Stimulated activated naive CD8-positive, alpha-beta T cell treated with anti-CD3 and anti-CD28 coated beads, Interleukin-15, amount 100 ng/mL, for 72 hours (primary cell): Measurements from ENCODE around the gene CHRNE.
A peak's percentile ranks its signal among the peaks of the same experiment; 100 is the strongest.
"Not testable (repeated sequence)": the region's sequence is repeated elsewhere in the genome, so short reads cannot be mapped to it uniquely, and the experiment has no call there.

Source experiments
- ATAC-seq: fragments of 150-1000 bp; cut with Tn5 transposase; 2 replicates; pipeline ENCODE4 v1.10.0; 2021; ENCODE audit warnings: mild to moderate bottlenecking, moderate library complexity
- DNase-seq, 2 donors: peaks; one replicate each; pipeline ENCODE4 v3.0.0; 2021 to 2022
- H3K27ac Mint-ChIP-seq, 2 donors: one replicate each; pipeline ENCODE4 v1.8.0; 2022; ENCODE audit warnings: mild to moderate bottlenecking in 2 of 2, mixed read lengths in 2 of 2, moderate library complexity in 2 of 2
- H3K27me3 Mint-ChIP-seq: one replicate; pipeline ENCODE4 v1.8.0; 2022; ENCODE audit warnings: mixed read lengths
- H3K4me1 Mint-ChIP-seq: one replicate; pipeline ENCODE4 v1.8.0; 2022; ENCODE audit warnings: mild to moderate bottlenecking, mixed read lengths
- H3K4me3 Mint-ChIP-seq, 2 donors: one replicate each; pipeline ENCODE4 v1.8.0; 2022; ENCODE audit warnings: mild to moderate bottlenecking in 2 of 2, mixed read lengths in 2 of 2, moderate library complexity in 1 of 2
- H3K9me3 Mint-ChIP-seq, 2 donors: one replicate each; pipeline ENCODE4 v1.8.0; 2022; ENCODE audit warnings: mixed read lengths in 2 of 2

CHRNE gene

GRCh38 chr17:4891411-4892410 lies 11.2 kb downstream of the CHRNE start:
- Mint-ChIP-seq H3K4me3 (no peak overlapping the region), H3K9me3 (no peaks in the 10 kb centered on the region), H3K4me1 (no peaks in the 10 kb centered on the region), H3K27ac (no peak overlapping the region), H3K27me3 (no peaks in the 10 kb centered on the region)
- DNase-seq = no peak
- ATAC-seq = no peak

DNA sequence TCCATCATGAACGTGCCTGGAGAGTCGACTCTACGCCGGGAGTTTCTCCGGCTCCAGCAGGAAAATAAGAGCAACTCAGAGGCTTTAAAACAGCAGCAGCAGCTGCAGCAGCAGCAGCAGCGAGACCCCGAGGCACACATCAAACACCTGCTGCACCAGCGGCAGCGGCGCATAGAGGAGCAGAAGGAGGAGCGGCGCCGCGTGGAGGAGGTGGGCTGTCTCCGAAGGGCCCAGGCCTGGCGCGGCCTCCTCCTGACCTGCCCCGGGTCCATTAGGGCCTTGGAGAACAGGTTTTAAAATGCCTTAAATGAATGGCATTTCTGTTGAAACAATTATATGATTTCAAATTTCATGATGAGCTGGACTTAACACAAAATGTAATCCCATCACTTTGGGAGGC lies 15.3 kb downstream of the CHRNE start:
- Mint-ChIP-seq H3K4me3 (no peak overlapping the region), H3K27me3 (no peaks in the 10 kb centered on the region), H3K9me3 (no peaks in the 10 kb centered on the region), H3K4me1 (no peaks in the 10 kb centered on the region), H3K27ac (no peak overlapping the region)
- DNase-seq (no peak), ATAC-seq (no peak)

DNA sequence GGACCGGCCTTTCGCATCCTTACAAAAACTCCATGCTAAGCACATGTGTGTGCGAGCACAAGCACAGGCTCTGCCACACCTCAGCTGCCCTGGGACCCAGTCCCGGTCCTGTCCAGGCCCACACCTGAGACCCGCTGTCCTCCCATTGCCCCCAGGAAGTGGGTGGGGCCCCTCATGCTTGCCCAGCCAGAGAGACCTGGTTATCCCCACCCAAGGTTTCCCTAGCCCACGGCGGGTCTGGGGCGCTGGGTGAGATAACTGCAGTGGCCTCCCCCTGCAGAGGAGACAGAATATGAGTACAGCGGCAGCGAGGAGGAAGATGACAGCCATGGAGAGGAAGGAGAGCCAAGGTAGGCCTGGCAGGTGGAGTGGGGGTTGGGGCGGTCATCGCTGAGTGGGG lies 16.1 kb downstream of the CHRNE start:
- Mint-ChIP-seq H3K27me3 (no peaks in the 10 kb centered on the region), H3K4me3 (no peak overlapping the region), H3K9me3 (no peaks in the 10 kb centered on the region), H3K27ac (peak overlapping the region in 1 of 2 donors; percentile 56), H3K4me1 (no peaks in the 10 kb centered on the region)
- DNase-seq (no peak), ATAC-seq (no peak)

DNA sequence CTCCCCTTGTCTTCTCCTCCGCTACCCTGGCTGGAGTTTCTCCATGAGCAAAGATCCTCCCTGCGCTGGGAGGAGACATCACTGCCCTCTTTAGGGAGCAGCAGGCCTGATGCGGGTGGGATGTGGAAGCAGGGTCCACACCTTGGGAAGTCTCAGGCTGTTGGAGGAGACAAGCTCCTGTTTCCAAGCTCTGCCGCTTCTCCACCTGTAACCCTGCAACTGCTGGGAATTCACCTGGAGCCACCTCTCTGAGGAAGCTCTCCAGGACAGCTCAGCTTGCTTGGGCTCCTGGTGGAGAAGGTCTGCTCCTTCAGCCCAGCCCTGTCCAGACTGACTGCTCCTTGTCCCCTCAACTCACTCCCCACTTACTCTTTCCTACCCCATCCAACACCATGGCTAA lies 18.4 kb downstream of the CHRNE start:
- no peak for ATAC-seq
- DNase-seq = no peak
- Mint-ChIP-seq H3K9me3 (no peaks in the 10 kb centered on the region), H3K27ac (peak overlapping the region in 1 of 2 donors; percentile 6), H3K4me1 (no peaks in the 10 kb centered on the region), H3K27me3 (no peaks in the 10 kb centered on the region), H3K4me3 (no peak overlapping the region)

DNA sequence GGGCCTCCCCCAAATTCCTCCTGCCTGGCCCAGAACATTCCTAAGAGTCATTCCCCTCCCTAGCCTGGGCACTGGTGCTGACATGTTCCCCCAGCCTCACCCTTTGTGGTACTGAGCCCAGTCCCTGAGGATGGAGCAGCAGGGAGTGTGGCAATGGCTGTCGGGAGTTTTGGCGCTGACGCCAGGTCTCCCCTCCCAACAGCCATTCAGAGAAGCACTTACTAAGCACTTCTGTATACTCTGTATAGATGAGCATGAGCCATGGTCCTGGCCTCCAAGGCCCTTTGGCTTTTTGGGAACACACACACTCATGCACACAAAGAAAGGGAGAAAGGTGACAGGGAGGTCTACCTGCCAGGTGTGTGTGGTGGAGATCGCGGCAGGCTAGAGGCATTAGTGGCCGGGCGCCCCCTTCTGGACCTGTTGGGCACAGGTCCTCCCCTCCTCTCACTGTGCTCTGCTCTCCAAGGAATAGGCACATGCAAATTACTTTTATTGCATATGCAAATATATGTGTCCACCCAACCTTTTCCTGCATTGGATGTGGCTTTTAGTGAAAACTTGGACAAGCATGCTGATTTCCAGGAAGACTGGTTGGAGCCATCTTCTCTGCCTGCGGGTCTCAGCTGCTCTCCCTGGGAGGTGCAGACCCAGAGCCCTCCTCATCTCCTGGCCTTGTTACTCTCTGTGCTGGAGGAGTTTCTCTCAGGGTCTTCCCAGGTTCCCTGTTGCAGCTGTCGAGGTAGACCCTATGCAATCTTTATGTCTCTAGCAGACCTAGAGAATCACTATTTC lies 20.9 kb downstream of the CHRNE start:
- no peak overlapping the region for H3K27ac Mint-ChIP-seq
- no peak overlapping the region for H3K4me3 Mint-ChIP-seq
- H3K9me3 Mint-ChIP-seq = no peaks in the 10 kb centered on the region
- ATAC-seq (peak; percentile 84), DNase-seq (peak; percentile 61 to 62)
- no peaks in the 10 kb centered on the region for H3K27me3 Mint-ChIP-seq
- H3K4me1 Mint-ChIP-seq = no peaks in the 10 kb centered on the region

DNA sequence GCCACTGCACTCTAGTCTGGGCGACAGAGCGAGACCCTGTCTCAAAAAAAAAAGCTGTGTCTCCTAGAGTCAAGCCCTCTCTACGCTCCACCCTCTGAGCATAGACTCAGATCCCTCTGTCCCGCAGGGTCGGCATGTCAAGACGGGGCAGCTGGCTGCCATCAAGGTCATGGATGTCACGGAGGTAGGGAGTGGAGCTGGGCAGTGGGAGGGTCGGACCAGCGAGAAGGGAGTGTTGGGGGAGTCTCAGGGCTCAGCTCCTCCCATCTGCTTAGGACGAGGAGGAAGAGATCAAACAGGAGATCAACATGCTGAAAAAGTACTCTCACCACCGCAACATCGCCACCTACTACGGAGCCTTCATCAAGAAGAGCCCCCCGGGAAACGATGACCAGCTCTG lies 22.0 kb downstream of the CHRNE start:
- ATAC-seq (no peak), DNase-seq (no peak)
- Mint-ChIP-seq H3K27me3 (no peaks in the 10 kb centered on the region), H3K9me3 (no peaks in the 10 kb centered on the region), H3K27ac (no peak overlapping the region), H3K4me1 (no peaks in the 10 kb centered on the region), H3K4me3 (no peak overlapping the region)

- Mint-ChIP-seq H3K27ac (peak overlapping the region in 1 of 2 donors; percentile 64), H3K9me3 (no peaks in the 10 kb centered on the region), H3K4me1 (no peaks in the 10 kb centered on the region)
Observed at GRCh38 chr17:4879601-4880000, 23.3 kb downstream of the CHRNE start.

DNA sequence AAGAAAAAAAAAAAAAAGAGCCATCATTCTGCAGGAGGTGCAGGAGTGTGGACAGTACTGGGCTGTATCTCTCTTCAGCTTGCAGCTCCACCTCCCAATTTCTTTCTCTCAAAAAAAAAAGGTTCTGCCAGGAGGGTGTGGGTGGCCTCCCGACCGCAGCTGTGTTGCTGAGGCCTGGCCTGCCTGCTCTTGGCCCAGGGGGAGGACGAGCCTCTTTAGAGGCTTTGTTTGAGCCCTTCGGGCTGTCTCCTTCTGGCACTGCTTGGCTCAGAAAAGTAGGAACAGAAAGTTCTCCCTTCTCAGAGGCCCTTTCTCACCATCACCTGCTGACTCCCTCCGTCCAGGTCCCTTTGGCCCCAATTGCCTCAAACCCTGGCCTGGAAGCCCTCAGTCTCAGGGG lies 25.8 kb downstream of the CHRNE start:
- Mint-ChIP-seq H3K4me3 (no peak overlapping the region), H3K9me3 (no peaks in the 10 kb centered on the region), H3K27ac (no peak overlapping the region), H3K27me3 (no peaks in the 10 kb centered on the region), H3K4me1 (no peaks in the 10 kb centered on the region)
- ATAC-seq (no peak), DNase-seq (no peak)

More at GRCh38 chr17:4879601-4880000, 23.3 kb downstream of the CHRNE start:
- ATAC-seq (no peak), DNase-seq (no peak)
- no peaks in the 10 kb centered on the region for H3K27me3 Mint-ChIP-seq
- no peak overlapping the region for H3K4me3 Mint-ChIP-seq

- no peaks in the 10 kb centered on the region for H3K9me3 Mint-ChIP-seq
- no peaks in the 10 kb centered on the region for H3K27me3 Mint-ChIP-seq
- H3K27ac Mint-ChIP-seq = no peak overlapping the region
- DNase-seq = no peak
- no peaks in the 10 kb centered on the region for H3K4me1 Mint-ChIP-seq
- no peak for ATAC-seq
- H3K4me3 Mint-ChIP-seq = no peak overlapping the region
Observed at GRCh38 chr17:4872786-4873185, 30.1 kb downstream of the CHRNE start.

DNA sequence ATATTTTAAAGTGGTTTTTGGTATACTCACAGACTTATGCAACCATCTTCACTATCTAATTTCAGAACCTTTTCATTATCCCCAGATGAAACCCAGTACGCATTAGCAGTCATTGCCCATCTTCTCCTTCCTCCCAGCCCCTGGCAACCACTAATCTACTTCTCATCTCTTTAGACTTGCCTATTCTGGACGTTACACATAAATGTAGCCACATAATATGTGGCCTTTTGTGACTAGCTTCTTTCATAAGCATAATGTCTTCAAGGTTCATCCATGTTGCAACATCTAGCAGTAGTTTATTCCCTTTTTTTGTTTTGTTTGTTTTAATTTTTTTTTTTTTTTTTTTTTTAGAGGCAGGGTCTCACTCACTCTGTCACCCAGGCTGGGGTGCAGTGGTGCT lies 32.0 kb downstream of the CHRNE start:
- no peaks in the 10 kb centered on the region for H3K4me1 Mint-ChIP-seq
- no peaks in the 10 kb centered on the region for H3K27me3 Mint-ChIP-seq
- no peaks in the 10 kb centered on the region for H3K9me3 Mint-ChIP-seq
- no peak overlapping the region for H3K4me3 Mint-ChIP-seq
- no peak for ATAC-seq
- H3K27ac Mint-ChIP-seq = no peak overlapping the region
- no peak for DNase-seq

- H3K27ac Mint-ChIP-seq = not testable (repeated sequence)
Observed at GRCh38 chr17:4869058-4869998, 33.6 kb downstream of the CHRNE start.

DNA sequence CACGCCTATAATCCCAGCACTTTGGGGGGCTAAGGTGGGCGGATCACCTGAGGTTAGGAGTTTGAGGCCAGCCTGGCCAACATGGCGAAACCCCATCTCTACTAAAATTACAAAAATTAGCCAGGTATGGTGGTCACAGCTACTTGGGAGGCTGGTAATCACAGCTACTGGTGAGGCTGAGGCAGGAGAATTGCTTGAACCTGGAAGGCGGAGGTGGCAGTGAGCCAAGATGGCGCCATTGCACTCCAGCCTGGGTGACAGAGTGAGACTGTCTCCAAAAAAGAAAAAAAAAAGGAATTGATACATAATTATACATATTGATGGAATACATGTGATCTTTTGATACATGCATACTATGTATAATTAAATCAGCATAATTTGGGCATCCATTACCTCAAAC lies 35.4 kb downstream of the CHRNE start:
- not testable (repeated sequence) for H3K4me3 Mint-ChIP-seq, ATAC-seq, H3K27ac Mint-ChIP-seq, H3K9me3 Mint-ChIP-seq, DNase-seq, H3K4me1 Mint-ChIP-seq, H3K27me3 Mint-ChIP-seq

More at GRCh38 chr17:4869058-4869998, 33.6 kb downstream of the CHRNE start:
- not testable (repeated sequence) for H3K4me1 Mint-ChIP-seq, H3K4me3 Mint-ChIP-seq, DNase-seq, H3K27me3 Mint-ChIP-seq, H3K9me3 Mint-ChIP-seq, ATAC-seq

GRCh38 chr17:4863321-4863720 lies 39.6 kb downstream of the CHRNE start:
- H3K4me1 Mint-ChIP-seq = peaks cover 11% of the 10 kb centered on the region
- H3K27ac Mint-ChIP-seq = no peak overlapping the region
- no peak overlapping the region for H3K4me3 Mint-ChIP-seq
- H3K27me3 Mint-ChIP-seq = no peaks in the 10 kb centered on the region
- H3K9me3 Mint-ChIP-seq = no peaks in the 10 kb centered on the region
- ATAC-seq = no peak
- no peak for DNase-seq

- Mint-ChIP-seq H3K9me3 (no peaks in the 10 kb centered on the region), H3K27ac (no peak overlapping the region), H3K4me1 (peaks cover 11% of the 10 kb centered on the region), H3K4me3 (no peak overlapping the region), H3K27me3 (no peaks in the 10 kb centered on the region)
- ATAC-seq = no peak
- no peak for DNase-seq
Observed at GRCh38 chr17:4862720-4863119, 40.2 kb downstream of the CHRNE start.

- Mint-ChIP-seq H3K9me3 (no peaks in the 10 kb centered on the region), H3K27ac (no peak overlapping the region), H3K4me3 (no peak overlapping the region), H3K27me3 (no peaks in the 10 kb centered on the region), H3K4me1 (peaks cover 11% of the 10 kb centered on the region)
- no peak for DNase-seq
- ATAC-seq = no peak
Observed at GRCh38 chr17:4861052-4861451, 41.8 kb downstream of the CHRNE start.
